K562 (cell line): ENCODE results near the gene POC5. TPM values are rescaled to one million over a fixed set of nuclear protein-coding genes. Genes with fewer than 3 reads are reported as not detected.

Experiments
- NCOA2 ChIP-seq, 2 experiments: fragments of 450-650 bp; IDR thresholded peaks; 2 replicates each; pipeline ENCODE4 v1.6.1; 2018; ENCODE audit warnings: mild to moderate bottlenecking in 2 of 2, moderate library complexity in 1 of 2; ENCODE audit not compliant: partially characterized antibody in 2 of 2
- SAP30 ChIP-seq: fragments of 200-600 bp; sonication (generic); IDR thresholded peaks from 2 replicates; pipeline ENCODE4 v1.6.1; 2012; ENCODE audit warnings: borderline replicate concordance, low read depth, mild to moderate bottlenecking, moderate library complexity, low read length, control low read depth, inconsistent platforms; ENCODE audit not compliant: insufficient read depth, poor library complexity, severe bottlenecking
- TCFL5 ChIP-seq: fragments of 250-450 bp; sonication (Bioruptor Pico); conservative IDR thresholded peaks from 2 replicates; pipeline ENCODE4 v1.6.1; 2021; ENCODE audit warnings: mild to moderate bottlenecking, moderate library complexity, matching md5 sums
- polyA plus RNA-seq, 8 experiments: library from polyadenylated mRNA; depleted of rRNA in 4 of 8; stranded (reverse) in 5 of 8; unstranded in 3 of 8; fragments of >200 nt; fragmentation: Nextera tagmentation in 2 of 8; fragmentation: Illumina TruSeq in 1 of 8; extraction: Ambion mirVana in 2 of 8; extraction: Trizol in 1 of 8; gene quantifications; 2 replicates each; pipeline versions ENCODE4 v1.2.1 to v1.2.3, GENCODE V29; 2011 to 2014; ENCODE audit warnings: inconsistent platforms in 1 of 8, missing spikeins in 1 of 8
- total RNA-seq, 7 experiments: library from RNA; depleted of rRNA in 6 of 7; stranded (reverse); fragments of >200 nt in 6 of 7; fragmentation: Illumina TruSeq in 2 of 7; extraction: Trizol in 2 of 7; gene quantifications; 2 replicates each; pipeline versions ENCODE4 v1.2.1 to v1.2.3, GENCODE V29; 2011 to 2021; ENCODE audit warnings: low replicate concordance in 1 of 7
- TF ChIP-seq, protein P1 (sequence below): fragments of 200-800 bp; sonication (Bioruptor generic); IDR thresholded peaks from 2 replicates; pipeline ENCODE4 v1.6.1; 2016; ENCODE audit warnings: missing genetic modification characterization, missing compliant biosample characterization
- TF ChIP-seq, protein P2 (sequence below): conservative IDR thresholded peaks from 2 replicates; pipeline ENCODE4 v1.6.1; 2011; ENCODE audit warnings: low read depth, mild to moderate bottlenecking, low read length; ENCODE audit not compliant: control insufficient read depth

POC5 gene
- total and polyA plus RNA-seq, 9 of the 15 experiments (the other 6 are each of a cell fraction or from before 2014, with no cell fraction given) = 14.5 to 38.2 (median 27.0) TPM

DNA sequence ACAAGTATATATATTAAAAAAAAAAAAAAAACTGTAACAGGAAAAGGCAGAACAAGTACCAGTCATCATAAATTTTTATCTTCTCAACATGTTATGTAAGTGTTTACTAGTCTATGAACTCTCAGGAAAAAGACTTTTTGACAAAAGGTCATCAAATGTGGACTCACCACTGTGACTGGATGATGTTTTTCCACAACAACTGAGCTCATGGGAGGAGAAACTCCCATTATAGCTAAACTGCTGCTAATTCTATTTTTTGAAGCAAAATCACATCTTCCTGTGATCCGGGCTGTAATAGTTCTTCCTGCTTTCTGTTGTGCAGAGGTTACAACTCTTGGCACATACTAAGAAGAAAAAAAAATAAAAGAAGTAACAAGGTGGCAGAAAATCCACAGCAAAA is 39.6 kb downstream of the POC5 start (continued):
- TF ChIP-seq TCFL5 (no peak), NCOA2 (IDR thresholded peaks at IDR 0.05; ENCODE audit: partially characterized antibody in 2 of 2) (no peak), SAP30 (no peak)
- TF ChIP-seq, protein P1, sequence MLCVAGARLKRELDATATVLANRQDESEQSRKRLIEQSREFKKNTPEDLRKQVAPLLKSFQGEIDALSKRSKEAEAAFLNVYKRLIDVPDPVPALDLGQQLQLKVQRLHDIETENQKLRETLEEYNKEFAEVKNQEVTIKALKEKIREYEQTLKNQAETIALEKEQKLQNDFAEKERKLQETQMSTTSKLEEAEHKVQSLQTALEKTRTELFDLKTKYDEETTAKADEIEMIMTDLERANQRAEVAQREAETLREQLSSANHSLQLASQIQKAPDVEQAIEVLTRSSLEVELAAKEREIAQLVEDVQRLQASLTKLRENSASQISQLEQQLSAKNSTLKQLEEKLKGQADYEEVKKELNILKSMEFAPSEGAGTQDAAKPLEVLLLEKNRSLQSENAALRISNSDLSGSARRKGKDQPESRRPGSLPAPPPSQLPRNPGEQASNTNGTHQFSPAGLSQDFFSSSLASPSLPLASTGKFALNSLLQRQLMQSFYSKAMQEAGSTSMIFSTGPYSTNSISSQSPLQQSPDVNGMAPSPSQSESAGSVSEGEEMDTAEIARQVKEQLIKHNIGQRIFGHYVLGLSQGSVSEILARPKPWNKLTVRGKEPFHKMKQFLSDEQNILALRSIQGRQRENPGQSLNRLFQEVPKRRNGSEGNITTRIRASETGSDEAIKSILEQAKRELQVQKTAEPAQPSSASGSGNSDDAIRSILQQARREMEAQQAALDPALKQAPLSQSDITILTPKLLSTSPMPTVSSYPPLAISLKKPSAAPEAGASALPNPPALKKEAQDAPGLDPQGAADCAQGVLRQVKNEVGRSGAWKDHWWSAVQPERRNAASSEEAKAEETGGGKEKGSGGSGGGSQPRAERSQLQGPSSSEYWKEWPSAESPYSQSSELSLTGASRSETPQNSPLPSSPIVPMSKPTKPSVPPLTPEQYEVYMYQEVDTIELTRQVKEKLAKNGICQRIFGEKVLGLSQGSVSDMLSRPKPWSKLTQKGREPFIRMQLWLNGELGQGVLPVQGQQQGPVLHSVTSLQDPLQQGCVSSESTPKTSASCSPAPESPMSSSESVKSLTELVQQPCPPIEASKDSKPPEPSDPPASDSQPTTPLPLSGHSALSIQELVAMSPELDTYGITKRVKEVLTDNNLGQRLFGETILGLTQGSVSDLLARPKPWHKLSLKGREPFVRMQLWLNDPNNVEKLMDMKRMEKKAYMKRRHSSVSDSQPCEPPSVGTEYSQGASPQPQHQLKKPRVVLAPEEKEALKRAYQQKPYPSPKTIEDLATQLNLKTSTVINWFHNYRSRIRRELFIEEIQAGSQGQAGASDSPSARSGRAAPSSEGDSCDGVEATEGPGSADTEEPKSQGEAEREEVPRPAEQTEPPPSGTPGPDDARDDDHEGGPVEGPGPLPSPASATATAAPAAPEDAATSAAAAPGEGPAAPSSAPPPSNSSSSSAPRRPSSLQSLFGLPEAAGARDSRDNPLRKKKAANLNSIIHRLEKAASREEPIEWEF (CRISPR knock-in tag) = no peak
- TF ChIP-seq, protein P2, sequence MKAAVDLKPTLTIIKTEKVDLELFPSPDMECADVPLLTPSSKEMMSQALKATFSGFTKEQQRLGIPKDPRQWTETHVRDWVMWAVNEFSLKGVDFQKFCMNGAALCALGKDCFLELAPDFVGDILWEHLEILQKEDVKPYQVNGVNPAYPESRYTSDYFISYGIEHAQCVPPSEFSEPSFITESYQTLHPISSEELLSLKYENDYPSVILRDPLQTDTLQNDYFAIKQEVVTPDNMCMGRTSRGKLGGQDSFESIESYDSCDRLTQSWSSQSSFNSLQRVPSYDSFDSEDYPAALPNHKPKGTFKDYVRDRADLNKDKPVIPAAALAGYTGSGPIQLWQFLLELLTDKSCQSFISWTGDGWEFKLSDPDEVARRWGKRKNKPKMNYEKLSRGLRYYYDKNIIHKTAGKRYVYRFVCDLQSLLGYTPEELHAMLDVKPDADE = no peak
